NCI-H1417 (cell line): ENCODE measurements around the gene TRPV5.

Experiments
- DNase-seq, 3 experiments: peaks; one replicate each; lab custom pipeline; 2025; lab: John Stamatoyannopoulos, UW

The TRPV5 gene

GRCh38 chr7:142885311-142886230 lies 48.0 kb downstream of the TRPV5 start, which contains the start of gene TRPV6:
TRPV6 (minus strand) TSS chr7:142885745.
- peak in 1 of 3 experiments; percentile 11 for DNase-seq

- DNase-seq, result no peak
Observed at GRCh38 chr7:142884286-142884640, 49.3 kb downstream of the TRPV5 start.

GRCh38 chr7:142883571-142884285 lies 49.8 kb downstream of the TRPV5 start:
- DNase-seq, result no peak

- DNase-seq, result no peak
Observed at GRCh38 chr7:142883145-142883544, 50.4 kb downstream of the TRPV5 start.

- DNase-seq, result no peak
Observed at GRCh38 chr7:142882338-142882678, 51.2 kb downstream of the TRPV5 start.

GRCh38 chr7:142881586-142882337 lies 51.8 kb downstream of the TRPV5 start:
- DNase-seq, result no peak

- peak in 1 of 3 experiments; percentile 13 for DNase-seq
Observed at GRCh38 chr7:142880876-142881505, 52.6 kb downstream of the TRPV5 start.

- no peak for DNase-seq
Observed at GRCh38 chr7:142879060-142879459, 54.5 kb downstream of the TRPV5 start.

GRCh38 chr7:142878315-142878714 lies 55.2 kb downstream of the TRPV5 start:
- DNase-seq, result no peak

- DNase-seq, result no peak
Observed at GRCh38 chr7:142876991-142877910, 56.3 kb downstream of the TRPV5 start.

- no peak for DNase-seq
Observed at GRCh38 chr7:142876236-142876960, 57.1 kb downstream of the TRPV5 start.

- DNase-seq, result no peak
Observed at GRCh38 chr7:142875456-142875855, 58.1 kb downstream of the TRPV5 start.

- DNase-seq, result no peak
Observed at GRCh38 chr7:142874837-142875236, 58.7 kb downstream of the TRPV5 start.

GRCh38 chr7:142874409-142874808 lies 59.1 kb downstream of the TRPV5 start:
- DNase-seq, result no peak

GRCh38 chr7:142873871-142874270 lies 59.7 kb downstream of the TRPV5 start:
- DNase-seq, result no peak

GRCh38 chr7:142873281-142873784 lies 60.2 kb downstream of the TRPV5 start:
- peak in 1 of 3 experiments; percentile 10 for DNase-seq

- DNase-seq, result no peak
Observed at GRCh38 chr7:142872106-142872675, 61.4 kb downstream of the TRPV5 start.

GRCh38 chr7:142871260-142872105 lies 62.1 kb downstream of the TRPV5 start:
- DNase-seq, result no peak
